ENCODE results near the gene SEBOX.
A peak's percentile ranks its signal among the peaks of the same experiment; 100 is the strongest.

The SEBOX gene

GRCh38 chr17:28368915-28369683, 4.1 kb upstream of the SEBOX start:
- no peak for FAIRE-seq
- no peak for TF ChIP-seq POLR2A (IDR thresholded peaks at IDR 0.05; ENCODE audit: low read depth, low read length)
- DNase-seq (ENCODE audit: insufficient read length, low spot score) = no peak

- DNase-seq (ENCODE audit: insufficient read length, low spot score) = no peak
- no peak for TF ChIP-seq POLR2A (IDR thresholded peaks at IDR 0.05; ENCODE audit: low read depth, low read length)
- FAIRE-seq = no peak
Observed at GRCh38 chr17:28368306-28368831, 3.4 kb upstream of the SEBOX start.

GRCh38 chr17:28367641-28368305, 2.8 kb upstream of the SEBOX start:
- TF ChIP-seq POLR2A (IDR thresholded peaks at IDR 0.05; ENCODE audit: low read depth, low read length) = no peak
- FAIRE-seq (no peak), DNase-seq (ENCODE audit: insufficient read length, low spot score) (no peak)

GRCh38 chr17:28366605-28367004, 1.6 kb upstream of the SEBOX start:
- no peak for TF ChIP-seq POLR2A (IDR thresholded peaks at IDR 0.05; ENCODE audit: low read depth, low read length)
- FAIRE-seq (no peak), DNase-seq (ENCODE audit: insufficient read length, low spot score) (no peak)

- FAIRE-seq = no peak
- no peak for TF ChIP-seq POLR2A (IDR thresholded peaks at IDR 0.05; ENCODE audit: low read depth, low read length)
- DNase-seq (ENCODE audit: insufficient read length, low spot score) = no peak
Observed at GRCh38 chr17:28365487-28365886, 488 bp upstream of the SEBOX start.

GRCh38 chr17:28363776-28364650, 986 bp downstream of the SEBOX start:
- DNase-seq (ENCODE audit: insufficient read length, low spot score) = no peak
- no peak for FAIRE-seq
- TF ChIP-seq POLR2A (IDR thresholded peaks at IDR 0.05; ENCODE audit: low read depth, low read length) = no peak

GRCh38 chr17:28363186-28363585, 1.8 kb downstream of the SEBOX start:
- no peak for TF ChIP-seq POLR2A (IDR thresholded peaks at IDR 0.05; ENCODE audit: low read depth, low read length)
- no peak for FAIRE-seq
- DNase-seq (ENCODE audit: insufficient read length, low spot score) = no peak

GRCh38 chr17:28357901-28358197, 7.2 kb downstream of the SEBOX start:
- no peak for DNase-seq (ENCODE audit: insufficient read length, low spot score)
- FAIRE-seq = no peak
- no peak for TF ChIP-seq POLR2A (IDR thresholded peaks at IDR 0.05; ENCODE audit: low read depth, low read length)

- peak; percentile 86 for TF ChIP-seq POLR2A (IDR thresholded peaks at IDR 0.05; ENCODE audit: low read depth, low read length)
- DNase-seq (ENCODE audit: insufficient read length, low spot score) (peak; percentile 75), FAIRE-seq (no peak)
Observed at GRCh38 chr17:28357061-28357900, 7.7 kb downstream of the SEBOX start, which contains the start of gene POLDIP2. POLDIP2 (minus strand) TSS chr17:28357527; CDS start chr17:28357448, 79 bp downstream.

GRCh38 chr17:28350271-28350670, 14.7 kb downstream of the SEBOX start:
- DNase-seq (ENCODE audit: insufficient read length, low spot score) (no peak), FAIRE-seq (no peak)
- TF ChIP-seq POLR2A (IDR thresholded peaks at IDR 0.05; ENCODE audit: low read depth, low read length) = no peak

- no peak for DNase-seq (ENCODE audit: insufficient read length, low spot score)
- TF ChIP-seq POLR2A (IDR thresholded peaks at IDR 0.05; ENCODE audit: low read depth, low read length) = no peak
- FAIRE-seq = no peak
Observed at GRCh38 chr17:28348979-28349378, 16.0 kb downstream of the SEBOX start.

GRCh38 chr17:28347261-28347891, 17.6 kb downstream of the SEBOX start:
- DNase-seq (ENCODE audit: insufficient read length, low spot score) = peak; percentile 71
- no peak for TF ChIP-seq POLR2A (IDR thresholded peaks at IDR 0.05; ENCODE audit: low read depth, low read length)
- peak; percentile 53 for FAIRE-seq

- TF ChIP-seq POLR2A (IDR thresholded peaks at IDR 0.05; ENCODE audit: low read depth, low read length) = no peak
- DNase-seq (ENCODE audit: insufficient read length, low spot score) (no peak), FAIRE-seq (no peak)
Observed at GRCh38 chr17:28346746-28347246, 18.2 kb downstream of the SEBOX start.
